Right lobe of liver (tissue), 4 donors: ENCODE data around the gene FAAH.

Experiments used
- POLR2A ChIP-seq: fragments of 450-650 bp; IDR thresholded peaks from one replicate; pipeline ENCODE4 v1.6.1; 2017; ENCODE audit warnings: antibody characterized with exemption, mild to moderate bottlenecking
- TF ChIP-seq, protein P1 (sequence below), 4 donors: fragments of 200-600 bp in 3 of 4; fragments of 450-650 bp in 1 of 4; IDR thresholded peaks; one replicate each; pipeline versions ENCODE4 v1.5.1 to v1.8.0; 2016 to 2022; ENCODE audit warnings: antibody characterized with exemption in 4 of 4, mild to moderate bottlenecking in 2 of 4
- donor health status: DM: no; HTN: no; CAD: no.
- donor health status: DM: no; HTN: no; CAD: no.
- donor health status: DM: no; HTN: yes; CAD: no.

DNA sequence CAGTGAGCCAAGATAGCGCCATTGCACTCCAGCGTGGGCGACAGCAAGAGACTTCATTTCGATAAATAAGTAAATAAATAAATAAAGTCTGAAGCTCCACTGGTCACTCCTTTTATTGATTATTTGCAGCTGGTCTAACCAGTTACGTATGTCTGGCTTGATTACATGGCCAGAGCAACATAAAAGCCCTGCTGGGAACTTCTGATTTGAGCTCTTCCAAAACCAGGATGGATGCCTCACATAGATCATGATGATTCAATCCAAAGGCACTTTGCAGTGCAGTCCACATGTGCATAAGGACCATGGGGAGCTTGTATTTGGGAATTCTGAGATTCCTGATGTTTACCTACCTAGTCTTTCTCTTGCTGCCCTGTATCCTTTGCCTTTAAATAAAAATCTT lies 29.5 kb upstream of the FAAH start:
- TF ChIP-seq, protein P1, sequence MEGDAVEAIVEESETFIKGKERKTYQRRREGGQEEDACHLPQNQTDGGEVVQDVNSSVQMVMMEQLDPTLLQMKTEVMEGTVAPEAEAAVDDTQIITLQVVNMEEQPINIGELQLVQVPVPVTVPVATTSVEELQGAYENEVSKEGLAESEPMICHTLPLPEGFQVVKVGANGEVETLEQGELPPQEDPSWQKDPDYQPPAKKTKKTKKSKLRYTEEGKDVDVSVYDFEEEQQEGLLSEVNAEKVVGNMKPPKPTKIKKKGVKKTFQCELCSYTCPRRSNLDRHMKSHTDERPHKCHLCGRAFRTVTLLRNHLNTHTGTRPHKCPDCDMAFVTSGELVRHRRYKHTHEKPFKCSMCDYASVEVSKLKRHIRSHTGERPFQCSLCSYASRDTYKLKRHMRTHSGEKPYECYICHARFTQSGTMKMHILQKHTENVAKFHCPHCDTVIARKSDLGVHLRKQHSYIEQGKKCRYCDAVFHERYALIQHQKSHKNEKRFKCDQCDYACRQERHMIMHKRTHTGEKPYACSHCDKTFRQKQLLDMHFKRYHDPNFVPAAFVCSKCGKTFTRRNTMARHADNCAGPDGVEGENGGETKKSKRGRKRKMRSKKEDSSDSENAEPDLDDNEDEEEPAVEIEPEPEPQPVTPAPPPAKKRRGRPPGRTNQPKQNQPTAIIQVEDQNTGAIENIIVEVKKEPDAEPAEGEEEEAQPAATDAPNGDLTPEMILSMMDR (IDR thresholded peaks at IDR 0.05) = no peak
- TF ChIP-seq POLR2A = no peak
